ENCODE measurements around the gene RALGDS.
"Not testable (repeated sequence)": the region's sequence is repeated elsewhere in the genome, so short reads cannot be mapped to it uniquely, and the experiment has no call there.

GRCh38 chr9:133061019-133061763, 59.8 kb downstream of the RALGDS start:
- TF ChIP-seq POLR2AphosphoS5 (IDR thresholded peaks at IDR 0.05; ENCODE audit: low read depth); EZH2 (IDR thresholded peaks at IDR 0.05; ENCODE audit: low read depth, unreplicated experiment); CTCF (conservative IDR thresholded peaks at IDR 0.05; ENCODE audit: low read depth in 2 of 2); CREB1 (CRISPR knock-in tag; IDR thresholded peaks at IDR 0.05; ENCODE audit: low read depth); EZH2phosphoT487 (IDR thresholded peaks at IDR 0.05; ENCODE audit: unreplicated experiment): not testable (repeated sequence)
